ENCODE results near the gene TMEM201.

Gene TMEM201

DNA sequence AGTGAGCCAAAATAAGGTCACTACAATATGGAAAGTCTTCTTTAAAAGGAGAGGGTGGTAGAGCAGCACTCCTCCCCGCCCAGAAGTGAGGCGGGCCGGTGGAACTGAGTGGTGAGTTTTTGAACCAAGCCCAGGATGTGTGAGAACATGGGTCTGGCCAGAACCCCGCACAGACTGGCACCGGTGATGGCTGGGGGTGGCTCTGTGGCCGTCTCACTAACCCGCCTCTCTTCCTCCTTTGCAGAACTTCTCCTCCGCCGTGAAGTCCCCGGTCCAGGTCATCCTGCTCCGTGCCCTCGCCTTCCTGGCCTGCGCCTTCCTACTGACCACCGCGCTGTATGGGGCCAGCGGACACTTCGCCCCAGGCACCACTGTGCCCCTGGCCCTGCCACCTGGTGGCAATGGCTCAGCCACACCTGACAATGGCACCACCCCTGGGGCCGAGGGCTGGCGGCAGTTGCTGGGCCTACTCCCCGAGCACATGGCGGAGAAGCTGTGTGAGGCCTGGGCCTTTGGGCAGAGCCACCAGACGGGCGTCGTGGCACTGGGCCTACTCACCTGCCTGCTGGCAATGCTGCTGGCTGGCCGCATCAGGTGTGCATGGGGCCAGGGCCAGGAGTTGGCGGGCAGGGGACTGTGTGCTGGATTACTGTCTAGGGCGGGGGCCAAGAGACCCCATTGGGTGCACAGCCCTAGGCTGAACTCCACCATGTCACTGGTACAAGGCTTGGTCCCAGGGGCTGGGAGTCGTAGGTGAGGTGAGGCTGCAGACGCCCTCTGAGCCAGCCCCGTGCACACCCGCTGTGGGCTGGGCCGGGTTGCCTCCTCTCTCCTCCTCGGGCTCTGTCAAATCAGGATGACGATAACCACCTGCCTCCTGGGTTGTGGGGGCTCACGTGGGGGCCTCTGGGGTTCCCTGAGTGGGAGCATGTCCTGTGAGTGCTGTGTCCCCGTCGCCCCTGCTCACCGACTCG is 12.4 kb downstream of the TMEM201 start:
- DNase-seq: no peak

- DNase-seq: no peak
Observed at GRCh38 chr1:9601942-9602793, 13.5 kb downstream of the TMEM201 start.

DNA sequence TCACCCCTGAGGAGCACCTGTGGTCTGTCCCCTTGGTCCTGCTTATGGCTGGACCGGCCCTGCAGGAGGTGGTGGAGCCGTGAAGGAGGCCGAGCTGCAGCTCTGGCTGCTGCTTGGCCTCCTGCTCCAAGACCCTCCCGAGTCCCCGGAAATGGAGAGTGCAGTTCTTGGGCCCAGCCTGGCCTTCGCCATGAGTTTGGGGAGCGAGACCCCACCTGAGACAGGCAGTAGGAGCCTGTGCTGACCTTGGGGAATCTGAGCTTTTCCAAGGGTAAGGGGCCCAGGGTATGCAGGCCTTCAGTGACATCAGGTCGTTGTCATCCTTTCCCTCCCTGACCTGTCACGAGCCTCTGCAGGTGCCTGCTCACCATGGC is 14.1 kb downstream of the TMEM201 start:
- no peak for DNase-seq

- no peak for DNase-seq
Observed at GRCh38 chr1:9603307-9603706, 14.6 kb downstream of the TMEM201 start.

GRCh38 chr1:9603766-9604753 is 15.3 kb downstream of the TMEM201 start:
- no peak for DNase-seq

DNA sequence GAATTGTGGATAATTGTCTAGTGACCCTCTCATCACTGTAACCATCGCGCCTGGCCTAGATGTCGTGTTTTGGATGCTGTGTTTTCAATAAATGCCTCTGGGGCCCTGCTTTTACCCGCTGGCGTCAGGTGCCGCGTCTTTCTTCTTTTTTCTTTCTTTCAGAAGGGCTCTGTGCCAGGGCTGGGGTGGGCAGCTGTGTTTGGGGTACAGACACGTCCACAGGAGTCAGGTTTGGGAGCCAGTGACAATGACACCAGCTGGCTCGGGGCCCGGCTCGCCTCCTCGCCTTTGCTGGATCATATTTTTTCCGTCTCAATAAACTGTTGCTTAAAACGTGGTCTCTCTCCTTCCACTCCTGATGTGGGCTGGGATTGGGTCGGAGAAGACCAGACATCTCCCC is 16.1 kb downstream of the TMEM201 start:
- DNase-seq: no peak

DNA sequence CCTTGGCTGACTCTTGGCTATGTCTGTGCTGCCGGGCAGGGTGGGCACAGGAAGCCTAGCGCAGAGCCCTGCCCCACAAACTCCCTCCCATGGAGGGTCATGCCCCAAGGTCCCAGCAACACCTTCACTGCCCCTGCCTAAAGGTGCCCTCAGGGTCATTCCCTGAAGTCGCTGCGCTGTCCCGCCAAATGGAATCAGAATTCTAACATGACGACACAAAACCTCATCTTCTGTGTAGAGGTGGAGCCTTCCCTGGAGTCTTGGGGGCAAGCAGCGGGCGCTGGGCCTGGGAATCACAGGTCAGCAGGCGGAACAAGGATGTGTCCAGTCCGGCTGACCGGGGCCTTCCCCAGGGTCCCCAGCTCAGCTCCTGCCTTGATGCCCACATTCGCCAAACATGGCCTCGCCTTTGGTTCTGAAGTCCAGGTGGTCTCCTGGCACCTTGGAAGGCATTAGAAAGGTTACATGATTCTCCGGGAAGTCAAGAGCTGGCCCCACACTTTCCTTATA is 17.3 kb downstream of the TMEM201 start:
- no peak for DNase-seq

DNA sequence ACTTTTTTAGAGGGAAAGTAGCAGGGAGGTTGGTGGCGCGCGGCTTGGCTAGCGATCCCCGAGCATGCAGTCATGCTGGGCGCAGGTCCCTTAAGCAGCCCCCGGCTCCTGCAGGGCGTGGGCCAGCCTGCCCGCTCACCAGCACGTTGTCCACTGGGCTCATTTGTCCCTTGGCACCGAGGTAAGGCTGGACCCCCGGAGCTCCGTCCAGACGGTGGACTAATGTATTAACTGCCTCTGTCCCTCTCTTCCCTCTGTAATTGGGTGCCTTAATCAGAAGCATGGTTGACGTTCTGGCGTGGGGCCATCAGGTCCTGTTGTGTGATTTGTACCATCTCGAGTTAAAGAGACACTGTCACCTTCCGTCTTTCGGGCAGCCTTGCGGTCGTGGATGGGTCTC is 17.7 kb downstream of the TMEM201 start:
- no peak for DNase-seq

GRCh38 chr1:9606948-9607347 is 18.2 kb downstream of the TMEM201 start:
- DNase-seq: no peak

DNA sequence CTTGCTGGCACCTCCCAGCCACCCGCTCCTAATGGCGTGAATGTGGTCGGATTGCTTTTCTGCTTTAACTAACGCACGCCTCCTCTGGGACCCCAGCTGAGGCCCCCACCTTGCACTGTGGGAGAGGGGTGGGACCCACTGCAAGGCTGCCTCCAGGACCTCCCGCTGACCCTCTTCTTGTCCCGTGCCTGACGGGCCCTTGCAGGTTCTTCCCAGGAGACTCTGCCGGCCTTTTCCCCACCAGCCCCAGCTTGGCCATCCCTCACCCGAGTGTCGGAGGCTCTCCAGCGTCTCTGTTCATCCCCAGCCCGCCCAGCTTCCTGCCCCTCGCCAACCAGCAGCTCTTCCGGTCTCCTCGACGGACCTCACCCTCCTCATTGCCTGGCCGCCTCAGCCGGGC is 18.6 kb downstream of the TMEM201 start:
- DNase-seq: no peak

DNA sequence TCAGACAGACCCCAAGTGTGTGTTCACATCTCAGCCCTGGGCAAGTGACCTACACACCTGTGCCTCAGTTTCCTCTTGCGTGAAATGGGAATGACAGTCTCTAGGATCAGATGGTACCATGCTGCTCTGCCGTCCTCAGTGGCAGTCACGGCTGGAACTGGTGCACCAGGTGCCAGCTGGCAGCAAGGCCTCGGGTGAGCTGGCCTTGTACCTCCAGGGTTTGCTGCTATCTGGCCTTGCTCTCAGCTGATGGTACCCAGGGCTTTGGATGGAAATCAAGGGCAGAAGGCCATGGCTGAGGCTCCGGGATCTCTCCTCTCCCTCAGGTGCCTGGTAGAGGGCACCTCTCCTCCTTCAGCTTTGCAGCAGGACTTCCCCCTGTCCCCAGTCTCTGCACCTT is 21.3 kb downstream of the TMEM201 start:
- DNase-seq: no peak

GRCh38 chr1:9610548-9610947 is 21.8 kb downstream of the TMEM201 start:
- DNase-seq: no peak

DNA sequence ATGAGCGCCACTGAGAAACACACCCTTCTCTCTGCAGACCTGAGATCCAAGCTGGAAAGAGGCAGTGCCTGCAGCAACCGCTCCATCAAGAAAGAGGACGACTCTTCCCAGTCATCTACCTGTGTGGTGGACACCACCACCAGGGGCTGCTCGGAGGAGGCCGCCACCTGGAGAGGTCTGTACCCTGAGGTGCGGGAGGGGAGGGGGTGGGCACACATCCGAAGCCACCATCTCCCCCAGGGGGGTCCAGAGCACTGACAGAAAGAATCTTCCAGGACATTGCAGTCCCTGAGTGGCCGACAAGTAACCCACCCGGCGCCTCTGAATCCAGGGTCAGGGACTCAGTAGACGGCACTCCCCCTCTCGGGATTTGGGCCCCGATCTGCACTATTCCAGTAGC is 23.0 kb downstream of the TMEM201 start:
- DNase-seq: no peak

DNA sequence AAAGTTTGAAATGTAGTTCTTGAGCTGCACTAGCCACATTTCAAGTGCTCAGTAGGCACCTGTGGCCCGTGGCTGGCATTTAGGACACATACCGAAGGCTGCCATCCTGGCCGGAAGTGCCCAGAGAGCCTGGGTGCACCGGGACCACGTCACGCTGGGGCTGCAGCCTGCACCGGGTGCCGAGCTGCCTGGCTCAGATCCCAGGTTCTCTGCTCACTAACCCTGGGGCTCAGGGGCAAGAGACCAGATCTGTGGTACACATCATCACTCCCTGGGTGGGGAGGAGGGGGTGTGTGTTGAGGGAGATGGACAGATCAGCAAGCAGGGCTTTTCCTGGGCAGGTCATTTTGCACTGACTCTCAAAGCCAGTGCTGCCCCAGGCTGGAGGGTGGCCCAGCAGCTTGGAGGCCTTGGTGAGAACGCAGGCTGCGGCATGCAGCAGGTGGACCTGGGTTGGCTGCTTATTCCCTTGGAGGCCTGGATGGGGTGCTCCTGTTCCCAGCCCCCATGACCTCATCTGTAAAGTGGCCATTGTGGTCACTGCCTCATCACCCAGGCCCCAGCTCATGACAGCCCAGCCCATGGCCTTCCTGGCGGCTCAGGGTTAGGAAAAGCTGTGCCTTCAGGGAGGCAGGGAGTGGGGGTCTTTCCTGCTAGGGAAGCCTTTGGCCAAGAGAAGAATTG is 23.6 kb downstream of the TMEM201 start:
- DNase-seq: no peak

DNA sequence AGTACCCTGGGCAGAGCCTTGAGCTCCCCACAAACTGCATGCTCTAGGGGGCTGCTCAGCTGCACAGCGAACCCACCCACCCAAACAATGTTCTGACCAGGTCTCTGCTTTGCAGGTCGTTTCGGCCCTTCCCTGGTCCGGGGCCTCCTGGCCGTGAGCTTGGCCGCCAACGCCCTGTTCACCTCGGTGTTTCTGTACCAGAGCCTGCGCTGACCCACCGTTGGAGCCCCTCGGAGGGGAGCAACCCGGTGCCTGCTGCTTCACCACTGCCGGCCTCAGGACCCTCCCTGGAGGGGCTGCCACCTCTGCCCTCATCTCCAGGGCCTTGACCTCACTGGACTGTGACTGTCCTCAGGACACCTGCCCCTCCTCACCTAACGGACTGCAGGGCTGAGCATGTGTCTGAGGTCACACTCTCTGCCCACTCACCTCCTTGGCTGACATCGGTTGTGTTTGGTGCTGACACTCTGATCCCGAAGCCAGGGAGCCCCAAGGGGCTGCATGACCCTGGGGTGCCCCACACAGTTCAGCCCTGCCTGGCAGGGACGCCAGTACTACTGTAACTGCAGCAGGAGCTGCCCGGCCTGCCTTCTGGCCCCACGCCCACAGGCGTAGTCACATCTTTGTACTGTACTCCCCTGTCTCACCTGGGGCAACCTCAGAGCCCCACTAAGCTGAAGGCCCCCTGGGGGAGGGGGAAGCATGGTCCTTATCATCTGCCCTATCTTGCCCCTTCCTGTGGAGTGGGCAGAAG is 24.3 kb downstream of the TMEM201 start:
- DNase-seq: no peak

- DNase-seq: no peak
Observed at GRCh38 chr1:9613625-9614299, 25.1 kb downstream of the TMEM201 start.

DNA sequence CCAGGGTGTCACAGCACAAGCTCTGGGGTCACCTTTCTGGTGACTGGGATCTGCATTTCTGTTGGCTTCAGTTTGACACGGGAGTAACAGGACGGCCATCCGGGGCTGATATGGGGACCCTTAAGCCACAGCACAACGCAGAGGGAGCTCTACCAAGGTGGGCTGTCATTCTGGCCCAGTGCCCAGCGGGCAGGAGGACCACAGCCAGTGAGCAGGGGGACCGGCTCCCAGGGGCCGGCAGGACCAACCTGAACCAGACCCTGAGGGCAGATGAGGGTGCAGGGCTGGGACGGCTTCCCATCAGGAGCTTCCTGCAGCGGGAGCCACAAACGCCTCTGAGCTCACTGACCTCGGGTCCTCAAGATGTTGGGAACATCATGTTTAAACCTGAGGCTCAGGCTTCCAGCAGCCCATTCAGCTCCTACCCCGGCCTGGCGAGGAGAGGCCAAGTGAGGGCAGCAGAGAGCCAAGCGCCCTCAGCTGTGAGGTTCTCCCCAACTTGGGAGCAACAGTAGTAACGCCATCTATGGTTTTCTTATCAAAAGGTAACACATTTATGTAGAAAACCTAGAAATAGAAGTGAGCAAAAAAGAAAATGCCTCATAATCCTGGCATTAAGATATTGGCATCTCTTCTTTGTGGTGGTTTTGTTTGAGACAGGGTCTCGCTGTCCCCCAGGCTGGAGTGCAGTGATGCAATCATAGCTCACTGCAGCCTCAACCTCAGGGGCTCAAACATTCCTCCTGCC is 26.8 kb downstream of the TMEM201 start:
- peak in 2 of 4 experiments; percentile 10 to 33 for DNase-seq

- DNase-seq: no peak
Observed at GRCh38 chr1:9618909-9619679, 30.4 kb downstream of the TMEM201 start.

- DNase-seq: no peak
Observed at GRCh38 chr1:9621032-9621431, 32.3 kb downstream of the TMEM201 start.

All from activated CD4-positive, CD25-positive, alpha-beta regulatory T cell (primary cell).